ENCODE results near the gene LASP1NB.

The LASP1NB gene

GRCh38 chr17:38885728-38886642 is 39.4 kb upstream of the LASP1NB start (continued):
- no peak for TF ChIP-seq ZBTB33 (IDR thresholded peaks at IDR 0.05; ENCODE audit: borderline replicate concordance, low read depth)

- no peak overlapping the region for H3K9ac ChIP-seq
- peaks cover 11 to 16% of the 10 kb centered on the region in 2 experiments; a peak in 3 of 4 replicates for H3K4me1 ChIP-seq (ENCODE audit: control insufficient read depth in 1 of 2, insufficient read depth in 2 of 2, low read depth in 1 of 2, low read length in 1 of 2)
- H3F3A ChIP-seq (replicated peaks; ENCODE audit: insufficient read depth) = peaks cover 7% of the 10 kb centered on the region
- H3K36me3 ChIP-seq (replicated peaks in 1 of 2; ENCODE audit: control insufficient read depth in 1 of 2, insufficient read depth in 2 of 2, low read length in 1 of 2) = peaks cover 38 to 52% of the 10 kb centered on the region in 2 experiments
- TF ChIP-seq EP300 (IDR thresholded peaks at IDR 0.05; ENCODE audit: borderline replicate concordance in 1 of 2, low read depth in 1 of 2, low read length in 1 of 2) = no peak
- TF ChIP-seq RFX5 (IDR thresholded peaks at IDR 0.05; ENCODE audit: low read length) = no peak
- TF ChIP-seq NRF1 (IDR thresholded peaks at IDR 0.05; ENCODE audit: low read depth, low read length) = no peak
- TF ChIP-seq PBX3 (IDR thresholded peaks at IDR 0.05) = no peak
- TF ChIP-seq JUND (IDR thresholded peaks at IDR 0.05) = no peak
- no peak for TF ChIP-seq EZH2phosphoT487 (IDR thresholded peaks at IDR 0.05; ENCODE audit: borderline replicate concordance, low read depth)
- TF ChIP-seq IRF3 (IDR thresholded peaks at IDR 0.05; ENCODE audit: low read depth, low read length) = no peak
- TF ChIP-seq GATA2 (CRISPR knock-in tag; IDR thresholded peaks at IDR 0.05) = no peak
- no peak for TF ChIP-seq GABPA (IDR thresholded peaks at IDR 0.05; ENCODE audit: low read depth)
- no peak for TF ChIP-seq ELF1 (IDR thresholded peaks at IDR 0.05)
- TF ChIP-seq USF2 (IDR thresholded peaks at IDR 0.05; ENCODE audit: borderline replicate concordance, low read depth, low read length) = no peak
- no peak for TF ChIP-seq FOXM1 (IDR thresholded peaks at IDR 0.05; ENCODE audit: low read depth)
- TF ChIP-seq RCOR1 (IDR thresholded peaks at IDR 0.05; ENCODE audit: low read length) = no peak
- no peak for TF ChIP-seq SIN3A (IDR thresholded peaks at IDR 0.05; ENCODE audit: borderline replicate concordance, low read depth, low read length)
- peaks cover 93% of the 10 kb centered on the region for H4K20me1 ChIP-seq (ENCODE audit: insufficient read depth)
- POLR2A ChIA-PET = interaction anchor here (0.8 to 2.2 kb wide), 3 partner anchors 15 to 26 kb away, joined by 4 to 6 read pairs (median 4); partner anchors contain the start of gene LASP1
- H3K27me3 ChIP-seq (ENCODE audit: insufficient read depth) = no peaks in the 10 kb centered on the region
- 98% methylated on average over 8 of the region's 8 CpGs for WGBS (ENCODE audit: low lambda C conversion rate)
- no peak overlapping the region for H3K4me3 ChIP-seq (ENCODE audit: low read depth in 2 of 2, low read length in 1 of 2)
- CTCF ChIA-PET = interaction anchor here (1.3 to 2.1 kb wide), 3 partner anchors 29 to 39 kb away, joined by 3 to 6 read pairs (median 4); partner anchors contain the start of gene LASP1NB
- no peak for DNase-seq
- H3K4me2 ChIP-seq = no peak overlapping the region
- peaks cover 99% of the 10 kb centered on the region for H3K79me2 ChIP-seq (ENCODE audit: insufficient read depth)
- no peak overlapping the region for H3K27ac ChIP-seq (ENCODE audit: low read depth in 2 of 2, low read length in 1 of 2)
- no peak overlapping the region for H2AFZ ChIP-seq (ENCODE audit: low read depth)
- H3K9me2 ChIP-seq = no peaks in the 10 kb centered on the region
- no peaks in the 10 kb centered on the region for H3K9me3 ChIP-seq
Measured at GRCh38 chr17:38886643-38887010, 38.8 kb upstream of the LASP1NB start.

All from SK-N-SH (cell line).